GM21528 (cell line): ENCODE measurements around the gene GRID1.

Source experiments
- ATAC-seq: cut with Tn5 transposase; IDR thresholded peaks from one replicate; pipeline ENCODE4 v1.9.1; 2021; ENCODE audit warnings: mild to moderate bottlenecking, moderate library complexity; ENCODE audit not compliant: unreplicated experiment, low FRiP score

GRID1 gene

GRCh38 chr10:86356296-86356695, 10.3 kb downstream of the GRID1 start:
- ATAC-seq: no peak

- ATAC-seq: no peak
These were observed 11.0 kb downstream of the GRID1 start for GRCh38 chr10:86355571-86356038.

GRCh38 chr10:86354761-86355540, 11.6 kb downstream of the GRID1 start:
- no peak for ATAC-seq

- ATAC-seq: no peak
These were observed 12.8 kb downstream of the GRID1 start for GRCh38 chr10:86353506-86354485.

- ATAC-seq: no peak
These were observed 15.7 kb downstream of the GRID1 start for GRCh38 chr10:86350897-86351296.

- ATAC-seq: no peak
These were observed 16.5 kb downstream of the GRID1 start for GRCh38 chr10:86349940-86350630.

- ATAC-seq: no peak
These were observed 17.1 kb downstream of the GRID1 start for GRCh38 chr10:86349474-86349873.

- no peak for ATAC-seq
These were observed 18.0 kb downstream of the GRID1 start for GRCh38 chr10:86348321-86349210.

- ATAC-seq: no peak
These were observed 18.7 kb downstream of the GRID1 start for GRCh38 chr10:86347856-86348255.

- ATAC-seq: no peak
These were observed 19.6 kb downstream of the GRID1 start for GRCh38 chr10:86346799-86347665.

- ATAC-seq: no peak
These were observed 20.5 kb downstream of the GRID1 start for GRCh38 chr10:86345859-86346798.

GRCh38 chr10:86345296-86345858, 21.2 kb downstream of the GRID1 start:
- ATAC-seq: no peak

GRCh38 chr10:86344714-86345161, 21.9 kb downstream of the GRID1 start:
- ATAC-seq: no peak

- no peak for ATAC-seq
These were observed 22.3 kb downstream of the GRID1 start for GRCh38 chr10:86344281-86344680.

- no peak for ATAC-seq
These were observed 22.8 kb downstream of the GRID1 start for GRCh38 chr10:86343761-86344160.

GRCh38 chr10:86342111-86342863, 24.3 kb downstream of the GRID1 start:
- no peak for ATAC-seq
